NCI-H128 (cell line): ENCODE results near the gene NAT14.
"Not testable (repeated sequence)": the region's sequence is repeated elsewhere in the genome, so short reads cannot be mapped to it uniquely, and the experiment has no call there.

Experiments used
- DNase-seq: peaks from one replicate; lab custom pipeline; 2025; ENCODE audit not compliant: unreplicated experiment; lab: John Stamatoyannopoulos, UW

NAT14 gene

GRCh38 chr19:55486043-55486970, 1.3 kb downstream of the NAT14 start:
- no peak for DNase-seq

GRCh38 chr19:55486971-55487923, 2.3 kb downstream of the NAT14 start:
- DNase-seq = no peak

- DNase-seq = no peak
These were observed 3.1 kb downstream of the NAT14 start, which contains the start of gene SSC5D for GRCh38 chr19:55487924-55488687. SSC5D (plus strand) TSS chr19:55488436; CDS start chr19:55488590, 154 bp downstream.

GRCh38 chr19:55488986-55489710, 4.2 kb downstream of the NAT14 start:
- DNase-seq = no peak

GRCh38 chr19:55489711-55490477, 4.9 kb downstream of the NAT14 start:
- no peak for DNase-seq

GRCh38 chr19:55490478-55491432, 5.8 kb downstream of the NAT14 start:
- no peak for DNase-seq

- no peak for DNase-seq
These were observed 6.8 kb downstream of the NAT14 start for GRCh38 chr19:55491546-55492360.

- DNase-seq = peak; percentile 8
These were observed 7.5 kb downstream of the NAT14 start for GRCh38 chr19:55492362-55492944.

- DNase-seq = no peak
These were observed 8.2 kb downstream of the NAT14 start for GRCh38 chr19:55493052-55493644.

- DNase-seq = no peak
These were observed 8.7 kb downstream of the NAT14 start for GRCh38 chr19:55493645-55494171.

- DNase-seq = no peak
These were observed 9.3 kb downstream of the NAT14 start for GRCh38 chr19:55494172-55494761.

- no peak for DNase-seq
These were observed 10.8 kb downstream of the NAT14 start for GRCh38 chr19:55495646-55496349.

GRCh38 chr19:55496820-55497219, 11.8 kb downstream of the NAT14 start:
- DNase-seq = not testable (repeated sequence)

- DNase-seq = no peak
These were observed 12.8 kb downstream of the NAT14 start for GRCh38 chr19:55497763-55498162.

- DNase-seq = no peak
These were observed 13.4 kb downstream of the NAT14 start for GRCh38 chr19:55498246-55498840.
